AG09309 (cell line): ENCODE measurements around the gene TMEM31.

Source experiments
- DNase-seq: peaks from one replicate; pipeline ENCODE4 v3.0.0-alpha.2; 2010; ENCODE audit warnings: low read depth
- H3K4me3 ChIP-seq: 2 replicates; pipeline ENCODE4 v1.5.1; 2011; ENCODE audit warnings: mild to moderate bottlenecking, low read depth, low read length, moderate library complexity; ENCODE audit not compliant: control insufficient read depth
- TF ChIP-seq, protein P1 (sequence below): IDR thresholded peaks from 2 replicates; pipeline ENCODE4 v1.5.1; 2011; ENCODE audit warnings: mild to moderate bottlenecking, low read depth, low read length, inconsistent platforms; ENCODE audit not compliant: insufficient read depth, control insufficient read depth; ENCODE audit errors: missing control alignments

Gene TMEM31

DNA sequence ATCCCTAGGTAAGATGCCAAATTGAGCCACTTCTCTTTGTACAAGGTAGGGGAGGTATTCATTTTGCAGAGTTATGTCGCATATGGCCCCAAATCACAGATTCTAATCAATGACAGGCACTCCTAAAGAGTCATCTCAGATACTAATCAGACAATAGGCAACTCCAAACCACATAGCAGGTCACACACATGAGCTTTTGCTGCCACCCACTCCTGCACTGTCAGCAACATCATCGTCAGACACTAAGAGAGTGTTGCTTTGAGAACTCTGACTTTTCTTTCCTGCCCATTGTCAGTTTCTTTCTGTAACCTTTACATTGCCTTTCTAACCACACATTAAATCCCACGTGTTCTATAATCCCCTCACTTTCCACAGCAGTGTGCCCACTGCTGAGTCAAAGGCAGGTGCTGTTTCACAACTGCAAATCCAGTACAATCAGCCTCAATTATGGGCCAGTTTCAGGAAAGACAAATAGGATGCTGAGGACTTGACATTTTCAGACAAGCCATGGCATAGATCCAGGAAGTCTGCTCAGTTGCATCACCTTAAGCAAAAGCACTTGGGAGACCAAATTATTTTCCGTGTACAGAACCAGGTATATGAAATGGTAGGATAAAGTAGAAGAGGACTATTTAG, 23.5 kb downstream of the TMEM31 start:
- TF ChIP-seq, protein P1, sequence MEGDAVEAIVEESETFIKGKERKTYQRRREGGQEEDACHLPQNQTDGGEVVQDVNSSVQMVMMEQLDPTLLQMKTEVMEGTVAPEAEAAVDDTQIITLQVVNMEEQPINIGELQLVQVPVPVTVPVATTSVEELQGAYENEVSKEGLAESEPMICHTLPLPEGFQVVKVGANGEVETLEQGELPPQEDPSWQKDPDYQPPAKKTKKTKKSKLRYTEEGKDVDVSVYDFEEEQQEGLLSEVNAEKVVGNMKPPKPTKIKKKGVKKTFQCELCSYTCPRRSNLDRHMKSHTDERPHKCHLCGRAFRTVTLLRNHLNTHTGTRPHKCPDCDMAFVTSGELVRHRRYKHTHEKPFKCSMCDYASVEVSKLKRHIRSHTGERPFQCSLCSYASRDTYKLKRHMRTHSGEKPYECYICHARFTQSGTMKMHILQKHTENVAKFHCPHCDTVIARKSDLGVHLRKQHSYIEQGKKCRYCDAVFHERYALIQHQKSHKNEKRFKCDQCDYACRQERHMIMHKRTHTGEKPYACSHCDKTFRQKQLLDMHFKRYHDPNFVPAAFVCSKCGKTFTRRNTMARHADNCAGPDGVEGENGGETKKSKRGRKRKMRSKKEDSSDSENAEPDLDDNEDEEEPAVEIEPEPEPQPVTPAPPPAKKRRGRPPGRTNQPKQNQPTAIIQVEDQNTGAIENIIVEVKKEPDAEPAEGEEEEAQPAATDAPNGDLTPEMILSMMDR, result no peak
- DNase-seq, result no peak
- H3K4me3 ChIP-seq, result no peak overlapping the region

DNA sequence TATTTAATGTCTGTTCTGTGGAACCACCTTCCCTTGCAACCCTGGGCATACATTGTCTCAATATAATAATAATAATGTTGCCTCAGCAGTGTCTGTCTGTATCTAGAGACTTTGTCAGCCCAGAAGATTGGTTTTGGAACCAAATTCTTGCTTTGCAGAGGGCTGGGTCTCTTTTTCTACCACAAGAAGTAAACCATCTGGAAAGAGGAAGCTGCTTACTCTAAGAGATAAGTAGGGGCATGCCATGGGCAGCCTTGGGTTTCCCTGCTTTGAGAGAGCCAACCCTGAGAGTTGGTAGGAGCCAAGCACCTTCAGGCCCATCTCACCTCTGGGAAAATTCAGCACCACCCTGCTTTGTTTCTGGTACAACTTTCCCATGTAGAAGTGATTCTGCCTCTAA, 27.0 kb downstream of the TMEM31 start:
- no peak overlapping the region for H3K4me3 ChIP-seq
- no peak for DNase-seq
- TF ChIP-seq, protein P1, result no peak

DNA sequence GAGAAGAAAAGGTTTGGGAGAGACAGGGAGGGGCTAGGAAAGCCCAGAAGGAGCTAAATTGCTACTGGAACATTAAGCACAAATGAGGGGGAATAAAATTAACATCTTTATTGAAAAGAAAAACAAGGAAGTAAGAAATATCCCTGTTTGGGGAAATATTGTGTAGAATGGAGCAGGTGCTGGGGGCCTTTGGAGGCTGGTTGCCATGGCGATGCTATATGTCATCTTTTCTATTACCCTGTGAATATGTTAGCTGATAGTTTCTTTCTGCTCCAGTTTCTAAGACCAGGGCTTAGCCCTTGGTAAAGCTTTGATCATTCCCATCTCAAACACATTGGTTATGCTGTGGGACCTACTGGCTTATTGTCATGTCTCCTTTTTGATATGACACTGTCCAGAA, 28.7 kb downstream of the TMEM31 start:
- TF ChIP-seq, protein P1, result no peak
- no peak for DNase-seq
- H3K4me3 ChIP-seq, result no peak overlapping the region

DNA sequence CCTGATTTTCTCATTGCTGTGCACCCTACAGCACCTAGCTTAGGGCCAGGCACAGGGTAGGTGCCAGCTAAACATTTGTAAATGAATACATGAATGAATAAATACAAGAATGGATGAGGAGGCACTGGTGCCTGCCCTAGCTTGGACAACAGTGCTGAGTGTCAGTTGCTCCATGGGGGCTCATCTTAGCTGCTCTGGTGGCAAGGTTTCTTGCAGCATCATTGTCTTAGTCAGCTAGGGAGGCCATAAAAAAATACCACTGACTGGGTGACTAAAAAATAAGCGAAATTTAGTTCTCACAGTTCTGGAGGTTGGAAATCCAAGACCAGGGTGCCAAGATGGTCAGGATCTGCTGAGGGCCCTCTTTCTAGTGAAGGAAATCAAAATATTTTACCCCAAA, 31.2 kb downstream of the TMEM31 start:
- TF ChIP-seq, protein P1, result no peak
- no peak overlapping the region for H3K4me3 ChIP-seq
- no peak for DNase-seq

DNA sequence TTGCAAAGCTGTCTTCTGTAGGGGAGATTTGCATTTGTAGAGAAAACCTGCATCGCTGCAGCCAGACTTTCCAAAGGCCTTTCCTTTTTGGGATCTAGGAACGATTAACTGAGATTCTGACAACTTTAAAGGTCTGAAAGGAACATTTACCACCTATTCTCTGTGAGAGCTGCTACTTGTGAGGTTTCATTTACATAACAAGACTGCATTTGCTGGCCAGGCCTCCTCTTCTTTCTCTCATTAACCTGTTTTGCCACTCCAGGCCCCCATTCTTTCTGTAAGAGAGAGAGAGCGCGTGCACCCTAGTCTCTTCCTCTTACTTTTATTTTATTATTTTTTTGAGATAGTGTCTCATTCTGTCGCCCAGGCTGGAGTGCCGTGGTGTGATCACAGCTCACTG, 31.6 kb downstream of the TMEM31 start:
- TF ChIP-seq, protein P1, result no peak
- no peak overlapping the region for H3K4me3 ChIP-seq
- no peak for DNase-seq

DNA sequence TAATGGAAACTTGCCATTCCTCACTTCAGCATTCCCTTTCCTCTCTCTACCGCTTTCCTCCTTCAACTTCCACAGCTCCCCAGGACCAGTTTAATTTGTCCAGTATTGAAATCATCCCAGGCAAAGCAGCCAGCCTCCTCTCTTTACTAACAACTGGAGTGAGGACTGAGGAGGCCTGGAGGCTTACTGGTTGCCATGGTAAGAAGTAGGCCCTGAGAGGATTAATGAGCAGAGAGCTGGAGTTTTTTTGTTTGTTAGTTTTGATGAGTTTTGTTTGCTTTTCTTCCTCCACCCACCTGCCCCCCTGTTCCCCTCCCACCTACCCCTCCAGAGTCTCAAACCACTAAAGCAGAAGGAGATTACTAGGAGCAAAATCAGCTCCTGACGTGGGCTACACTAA, 36.5 kb downstream of the TMEM31 start:
- H3K4me3 ChIP-seq, result no peak overlapping the region
- TF ChIP-seq, protein P1, result no peak
- no peak for DNase-seq

DNA sequence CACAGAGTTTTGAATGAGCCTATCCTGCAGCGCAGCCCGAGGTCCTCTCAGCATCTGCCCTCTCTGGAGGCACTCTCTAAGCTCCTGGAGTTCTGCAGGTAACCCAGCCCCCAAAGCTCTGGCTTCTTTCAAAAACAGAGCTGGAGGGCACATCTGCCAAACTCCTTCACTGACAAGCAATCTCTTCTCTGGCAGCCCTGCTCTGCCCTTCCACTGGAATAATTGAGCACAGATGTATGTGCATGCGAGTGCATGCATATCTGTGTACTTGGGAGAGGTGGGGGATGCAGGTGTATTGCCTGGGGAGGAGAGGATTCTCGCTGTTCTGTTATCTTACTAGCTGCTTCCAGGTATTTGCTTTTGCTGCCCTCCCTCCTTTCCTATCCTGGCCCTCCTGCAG, 43.7 kb downstream of the TMEM31 start:
- TF ChIP-seq, protein P1, result no peak

More for the DNA sequence above, 43.7 kb downstream of the TMEM31 start:
- no peak for DNase-seq
- no peak overlapping the region for H3K4me3 ChIP-seq
